Epithelial cell of esophagus (primary cell): ENCODE measurements around the gene MYLK2.

Experiments used
- DNase-seq: peaks from one replicate; pipeline ENCODE4 v3.0.0; 2010; ENCODE audit warnings: low read depth
- H3K4me3 ChIP-seq: 2 replicates; pipeline ENCODE4 v1.5.1; 2011; ENCODE audit warnings: mild to moderate bottlenecking, low read length, control low read depth
- TF ChIP-seq, protein P1 (sequence below): IDR thresholded peaks from 2 replicates; pipeline ENCODE4 v1.5.1; 2011; ENCODE audit warnings: low read depth, mild to moderate bottlenecking, low read length, control low read depth, inconsistent platforms; ENCODE audit not compliant: insufficient read depth; ENCODE audit errors: missing control alignments

MYLK2 gene

DNA sequence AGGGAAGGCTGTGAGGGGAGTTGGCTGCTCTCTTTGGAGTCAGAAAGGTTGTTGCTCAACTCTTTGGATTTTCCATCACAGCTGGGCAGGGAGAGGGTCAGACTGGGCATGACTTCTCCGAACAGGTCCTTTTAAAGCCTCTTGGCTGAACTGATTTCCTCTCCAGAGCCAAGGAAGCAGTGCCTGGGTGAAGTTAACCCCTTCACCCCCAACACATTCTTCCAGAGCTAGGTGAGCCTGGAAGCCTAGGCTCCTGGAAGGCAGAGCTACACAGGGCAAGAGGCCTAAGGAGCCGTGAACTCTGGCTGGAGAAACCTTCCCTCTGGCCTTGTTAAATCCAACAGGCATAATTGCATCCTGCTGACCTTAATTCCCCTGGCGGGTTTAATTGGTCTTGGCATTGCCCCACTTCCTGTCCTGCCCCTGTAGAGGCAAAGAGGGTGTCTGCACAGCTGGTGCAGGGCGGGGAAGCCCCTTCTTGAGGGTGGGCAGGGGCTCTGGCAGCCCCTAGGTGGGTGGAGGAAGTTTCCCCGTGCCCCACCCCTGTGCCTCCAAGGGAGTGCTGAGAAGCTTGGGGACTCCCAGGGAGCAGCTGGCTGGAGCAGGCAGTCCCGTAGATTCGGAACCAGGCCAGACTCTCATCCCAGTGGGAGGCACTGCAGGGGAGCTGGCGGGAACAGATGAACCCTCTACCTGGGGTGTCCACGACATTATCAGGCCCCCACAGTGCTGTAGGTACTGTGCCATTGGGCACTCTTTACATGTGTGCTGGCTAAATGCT lies 3.6 kb upstream of the MYLK2 start:
- TF ChIP-seq, protein P1, sequence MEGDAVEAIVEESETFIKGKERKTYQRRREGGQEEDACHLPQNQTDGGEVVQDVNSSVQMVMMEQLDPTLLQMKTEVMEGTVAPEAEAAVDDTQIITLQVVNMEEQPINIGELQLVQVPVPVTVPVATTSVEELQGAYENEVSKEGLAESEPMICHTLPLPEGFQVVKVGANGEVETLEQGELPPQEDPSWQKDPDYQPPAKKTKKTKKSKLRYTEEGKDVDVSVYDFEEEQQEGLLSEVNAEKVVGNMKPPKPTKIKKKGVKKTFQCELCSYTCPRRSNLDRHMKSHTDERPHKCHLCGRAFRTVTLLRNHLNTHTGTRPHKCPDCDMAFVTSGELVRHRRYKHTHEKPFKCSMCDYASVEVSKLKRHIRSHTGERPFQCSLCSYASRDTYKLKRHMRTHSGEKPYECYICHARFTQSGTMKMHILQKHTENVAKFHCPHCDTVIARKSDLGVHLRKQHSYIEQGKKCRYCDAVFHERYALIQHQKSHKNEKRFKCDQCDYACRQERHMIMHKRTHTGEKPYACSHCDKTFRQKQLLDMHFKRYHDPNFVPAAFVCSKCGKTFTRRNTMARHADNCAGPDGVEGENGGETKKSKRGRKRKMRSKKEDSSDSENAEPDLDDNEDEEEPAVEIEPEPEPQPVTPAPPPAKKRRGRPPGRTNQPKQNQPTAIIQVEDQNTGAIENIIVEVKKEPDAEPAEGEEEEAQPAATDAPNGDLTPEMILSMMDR: no peak
- no peak overlapping the region for H3K4me3 ChIP-seq
- DNase-seq: no peak

DNA sequence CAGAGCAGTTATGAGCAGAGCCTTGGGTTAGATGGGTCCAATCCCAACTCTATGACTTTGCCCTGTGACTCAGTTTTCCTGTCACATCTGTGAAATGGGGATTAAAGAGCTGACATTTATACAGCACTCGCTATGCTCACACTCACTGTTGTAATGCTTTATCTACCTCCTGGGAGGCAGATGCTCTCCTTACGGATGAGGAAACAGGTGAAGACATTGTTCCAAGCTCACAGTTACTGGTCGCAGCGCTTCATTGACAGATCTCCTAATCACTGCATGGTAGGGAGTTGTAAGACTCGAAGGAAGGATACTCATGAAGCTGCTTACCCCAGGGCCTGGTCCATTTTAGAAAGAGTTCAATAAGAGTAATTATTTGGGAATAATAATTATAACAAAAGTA lies 2.9 kb upstream of the MYLK2 start:
- no peak overlapping the region for H3K4me3 ChIP-seq
- DNase-seq: no peak
- TF ChIP-seq, protein P1: no peak

DNA sequence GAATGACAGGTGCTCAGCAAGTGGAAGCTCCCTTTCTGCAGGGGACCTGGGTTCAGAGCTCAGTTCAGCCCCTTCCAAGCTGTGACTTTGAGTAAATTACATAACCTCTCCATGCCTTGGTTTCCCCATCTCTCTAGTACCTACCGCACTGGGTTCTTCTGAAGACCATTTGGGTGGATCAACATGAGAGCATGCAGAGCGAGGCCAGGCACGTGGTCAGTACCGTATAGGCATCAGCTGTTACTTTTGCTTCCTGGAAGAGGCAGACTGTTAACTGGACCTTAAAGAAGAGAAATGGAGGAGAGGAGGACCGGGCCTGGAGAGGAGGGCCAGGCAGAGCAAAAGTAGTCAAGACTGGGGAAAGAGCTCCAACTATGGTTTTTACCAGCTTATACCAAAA lies 1.7 kb upstream of the MYLK2 start:
- no peak overlapping the region for H3K4me3 ChIP-seq
- no peak for DNase-seq
- TF ChIP-seq, protein P1: no peak

DNA sequence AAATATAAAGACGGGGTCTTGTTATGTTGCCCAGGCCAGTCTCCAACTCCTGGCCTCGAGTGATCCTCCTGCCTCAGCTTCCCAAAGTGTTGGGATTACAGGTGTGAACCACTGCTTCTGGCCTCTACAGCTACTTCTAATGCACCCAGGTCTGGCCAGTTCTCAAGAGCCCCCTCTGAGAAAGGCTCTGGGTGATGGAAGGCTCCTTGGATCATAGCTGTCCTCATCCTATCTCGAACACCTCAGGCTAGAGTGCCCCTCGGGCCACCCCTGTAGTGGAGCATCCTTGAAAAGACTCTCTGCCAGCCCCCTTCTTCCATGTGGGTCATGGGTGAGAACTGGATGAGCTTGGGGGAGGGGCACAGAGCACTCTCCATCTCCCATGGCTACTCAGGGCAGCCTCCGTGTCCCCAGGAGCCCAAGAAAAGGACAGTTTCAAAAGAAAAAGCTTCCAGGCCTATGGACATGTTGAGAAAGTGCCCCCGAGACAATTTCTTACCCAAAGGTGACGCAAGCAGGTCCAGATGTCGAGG lies 714 bp upstream of the MYLK2 start:
- TF ChIP-seq, protein P1: no peak
- DNase-seq: no peak
- H3K4me3 ChIP-seq: no peak overlapping the region

DNA sequence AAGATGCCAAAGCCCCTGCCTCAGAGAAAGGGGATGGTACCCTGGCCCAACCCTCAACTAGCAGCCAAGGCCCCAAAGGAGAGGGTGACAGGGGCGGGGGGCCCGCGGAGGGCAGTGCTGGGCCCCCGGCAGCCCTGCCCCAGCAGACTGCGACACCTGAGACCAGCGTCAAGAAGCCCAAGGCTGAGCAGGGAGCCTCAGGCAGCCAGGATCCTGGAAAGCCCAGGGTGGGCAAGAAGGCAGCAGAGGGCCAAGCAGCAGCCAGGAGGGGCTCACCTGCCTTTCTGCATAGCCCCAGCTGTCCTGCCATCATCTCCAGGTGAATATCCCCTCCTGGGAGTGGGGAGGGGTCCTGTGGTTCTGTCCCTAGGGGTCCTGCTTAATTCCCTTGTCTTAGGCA lies 1.1 kb downstream of the MYLK2 start:
- no peak overlapping the region for H3K4me3 ChIP-seq
- DNase-seq: no peak
- TF ChIP-seq, protein P1: no peak

DNA sequence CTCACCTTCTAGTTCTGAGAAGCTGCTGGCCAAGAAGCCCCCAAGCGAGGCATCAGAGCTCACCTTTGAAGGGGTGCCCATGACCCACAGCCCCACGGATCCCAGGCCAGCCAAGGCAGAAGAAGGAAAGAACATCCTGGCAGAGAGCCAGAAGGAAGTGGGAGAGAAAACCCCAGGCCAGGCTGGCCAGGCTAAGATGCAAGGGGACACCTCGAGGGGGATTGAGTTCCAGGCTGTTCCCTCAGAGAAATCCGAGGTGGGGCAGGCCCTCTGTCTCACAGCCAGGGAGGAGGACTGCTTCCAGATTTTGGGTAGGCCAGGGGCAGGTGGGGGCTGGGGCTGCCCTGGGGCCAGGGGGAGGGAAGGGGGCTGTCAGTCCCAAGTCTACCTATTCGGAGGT lies 2.3 kb downstream of the MYLK2 start:
- no peak overlapping the region for H3K4me3 ChIP-seq
- TF ChIP-seq, protein P1: no peak
- no peak for DNase-seq
